Parathyroid adenoma (tissue), 2 donors: Measurements from ENCODE around the gene VAT1L.

Source experiments
- H2AFZ ChIP-seq: fragments of 300-600 bp; sonication (generic); one replicate; pipeline ENCODE4 v1.7.0; 2017; ENCODE audit warnings: antibody characterized with exemption, mild to moderate bottlenecking
- H3K27ac ChIP-seq: fragments of 300-600 bp; sonication (generic); one replicate; pipeline ENCODE4 v1.7.0; 2017
- H3K27me3 ChIP-seq: fragments of 300-600 bp; sonication (generic); one replicate; pipeline ENCODE4 v1.7.0; 2017; ENCODE audit warnings: low read length; ENCODE audit not compliant: control insufficient read depth, insufficient read depth
- H3K36me3 ChIP-seq: fragments of 300-600 bp; sonication (generic); one replicate; pipeline ENCODE4 v1.7.0; 2017; ENCODE audit warnings: low read length; ENCODE audit not compliant: control insufficient read depth, insufficient read depth
- H3K4me1 ChIP-seq: fragments of 300-600 bp; sonication (generic); one replicate; pipeline ENCODE4 v1.7.0; 2017; ENCODE audit warnings: control low read depth
- H3K4me2 ChIP-seq: fragments of 300-600 bp; sonication (generic); one replicate; pipeline ENCODE4 v1.7.0; 2017; ENCODE audit warnings: low read length
- H3K4me3 ChIP-seq: fragments of 300-600 bp; sonication (generic); one replicate; pipeline ENCODE4 v1.7.0; 2017; ENCODE audit warnings: low read depth, low read length
- H3K79me2 ChIP-seq: fragments of 300-600 bp; sonication (generic); one replicate; pipeline ENCODE4 v1.7.0; 2017; ENCODE audit warnings: control low read depth
- H3K9ac ChIP-seq: fragments of 300-600 bp; sonication (generic); one replicate; pipeline ENCODE4 v1.7.0; 2017; ENCODE audit warnings: mild to moderate bottlenecking
- H3K9me3 ChIP-seq: fragments of 300-600 bp; sonication (generic); one replicate; pipeline ENCODE4 v1.7.0; 2017; ENCODE audit warnings: low read length; ENCODE audit not compliant: control insufficient read depth
- TF ChIP-seq, protein P1 (sequence below): fragments of 300-600 bp; sonication (generic); IDR thresholded peaks from one replicate; pipeline ENCODE4 v1.7.0; 2017; ENCODE audit warnings: antibody characterized with exemption, mild to moderate bottlenecking
- donor health status: primary hyperparathyroidism.

The VAT1L gene

GRCh38 chr16:77955127-77955526 is 166.8 kb downstream of the VAT1L start:
- H3K9me3 ChIP-seq = no peaks in the 10 kb centered on the region
- H2AFZ ChIP-seq = no peak overlapping the region
- H3K36me3 ChIP-seq = no peaks in the 10 kb centered on the region
- H3K4me1 ChIP-seq = no peaks in the 10 kb centered on the region
- H3K9ac ChIP-seq = no peak overlapping the region
- H3K4me2 ChIP-seq = no peak overlapping the region
- H3K79me2 ChIP-seq = no peaks in the 10 kb centered on the region
- no peaks in the 10 kb centered on the region for H3K27me3 ChIP-seq
- TF ChIP-seq, protein P1, sequence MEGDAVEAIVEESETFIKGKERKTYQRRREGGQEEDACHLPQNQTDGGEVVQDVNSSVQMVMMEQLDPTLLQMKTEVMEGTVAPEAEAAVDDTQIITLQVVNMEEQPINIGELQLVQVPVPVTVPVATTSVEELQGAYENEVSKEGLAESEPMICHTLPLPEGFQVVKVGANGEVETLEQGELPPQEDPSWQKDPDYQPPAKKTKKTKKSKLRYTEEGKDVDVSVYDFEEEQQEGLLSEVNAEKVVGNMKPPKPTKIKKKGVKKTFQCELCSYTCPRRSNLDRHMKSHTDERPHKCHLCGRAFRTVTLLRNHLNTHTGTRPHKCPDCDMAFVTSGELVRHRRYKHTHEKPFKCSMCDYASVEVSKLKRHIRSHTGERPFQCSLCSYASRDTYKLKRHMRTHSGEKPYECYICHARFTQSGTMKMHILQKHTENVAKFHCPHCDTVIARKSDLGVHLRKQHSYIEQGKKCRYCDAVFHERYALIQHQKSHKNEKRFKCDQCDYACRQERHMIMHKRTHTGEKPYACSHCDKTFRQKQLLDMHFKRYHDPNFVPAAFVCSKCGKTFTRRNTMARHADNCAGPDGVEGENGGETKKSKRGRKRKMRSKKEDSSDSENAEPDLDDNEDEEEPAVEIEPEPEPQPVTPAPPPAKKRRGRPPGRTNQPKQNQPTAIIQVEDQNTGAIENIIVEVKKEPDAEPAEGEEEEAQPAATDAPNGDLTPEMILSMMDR = no peak
- H3K4me3 ChIP-seq = no peak overlapping the region
- H3K27ac ChIP-seq = no peak overlapping the region

DNA sequence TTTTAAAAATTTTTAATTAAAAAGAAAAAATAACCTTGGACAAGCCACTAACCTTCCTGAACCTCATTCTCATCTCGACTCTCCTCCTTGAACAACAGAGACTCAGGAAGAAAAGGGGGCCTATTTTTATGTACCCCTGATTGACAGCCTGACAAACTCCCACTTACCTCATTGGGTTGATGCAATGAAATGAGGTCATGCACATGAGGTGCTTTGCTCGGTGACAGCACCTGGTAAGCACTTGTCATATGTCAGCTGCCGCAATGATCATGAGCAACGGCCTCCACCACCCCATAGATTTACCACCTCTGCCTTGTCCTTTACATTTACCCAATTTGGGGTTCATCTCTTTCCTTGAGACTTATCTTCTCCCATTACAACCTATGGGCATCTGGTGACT is 167.9 kb downstream of the VAT1L start:
- no peaks in the 10 kb centered on the region for H3K9me3 ChIP-seq
- no peaks in the 10 kb centered on the region for H3K36me3 ChIP-seq
- no peaks in the 10 kb centered on the region for H3K4me1 ChIP-seq
- TF ChIP-seq, protein P1 = no peak
- H3K79me2 ChIP-seq = no peaks in the 10 kb centered on the region
- no peak overlapping the region for H3K27ac ChIP-seq
- H3K4me3 ChIP-seq = no peak overlapping the region
- no peak overlapping the region for H2AFZ ChIP-seq
- H3K27me3 ChIP-seq = no peaks in the 10 kb centered on the region
- no peak overlapping the region for H3K9ac ChIP-seq
- no peak overlapping the region for H3K4me2 ChIP-seq

DNA sequence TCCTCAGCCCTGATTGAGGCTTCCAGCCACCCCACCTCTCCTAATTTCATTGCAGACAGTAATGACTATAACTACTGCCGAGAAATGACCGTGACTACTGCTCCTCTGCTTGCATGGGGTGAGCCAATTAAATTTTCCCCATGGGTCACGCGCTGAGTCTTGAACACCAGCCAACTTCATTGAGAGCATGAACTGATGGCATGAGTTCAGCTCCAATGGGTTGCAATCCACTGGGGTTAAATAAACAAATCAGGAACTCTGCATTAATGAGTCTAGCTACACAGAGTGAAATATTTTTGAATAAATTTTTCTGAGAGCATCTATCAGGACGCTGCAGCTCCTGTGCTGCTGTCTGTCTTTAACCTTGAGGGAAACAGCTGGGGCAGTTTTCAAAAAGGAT is 172.4 kb downstream of the VAT1L start:
- TF ChIP-seq, protein P1 = no peak
- Histone ChIP-seq H3K4me2 (no peak overlapping the region), H2AFZ (no peak overlapping the region), H3K36me3 (no peaks in the 10 kb centered on the region), H3K4me1 (no peaks in the 10 kb centered on the region), H3K79me2 (no peaks in the 10 kb centered on the region), H3K27ac (no peak overlapping the region), H3K9me3 (no peaks in the 10 kb centered on the region), H3K9ac (no peak overlapping the region), H3K4me3 (no peak overlapping the region), H3K27me3 (no peaks in the 10 kb centered on the region)

GRCh38 chr16:77961814-77962213 is 173.4 kb downstream of the VAT1L start:
- no peaks in the 10 kb centered on the region for H3K36me3 ChIP-seq
- TF ChIP-seq, protein P1 = no peak
- no peak overlapping the region for H3K4me3 ChIP-seq
- no peaks in the 10 kb centered on the region for H3K9me3 ChIP-seq
- no peak overlapping the region for H2AFZ ChIP-seq
- no peaks in the 10 kb centered on the region for H3K4me1 ChIP-seq
- no peak overlapping the region for H3K4me2 ChIP-seq
- no peak overlapping the region for H3K9ac ChIP-seq
- no peaks in the 10 kb centered on the region for H3K79me2 ChIP-seq
- no peak overlapping the region for H3K27ac ChIP-seq
- H3K27me3 ChIP-seq = no peaks in the 10 kb centered on the region

DNA sequence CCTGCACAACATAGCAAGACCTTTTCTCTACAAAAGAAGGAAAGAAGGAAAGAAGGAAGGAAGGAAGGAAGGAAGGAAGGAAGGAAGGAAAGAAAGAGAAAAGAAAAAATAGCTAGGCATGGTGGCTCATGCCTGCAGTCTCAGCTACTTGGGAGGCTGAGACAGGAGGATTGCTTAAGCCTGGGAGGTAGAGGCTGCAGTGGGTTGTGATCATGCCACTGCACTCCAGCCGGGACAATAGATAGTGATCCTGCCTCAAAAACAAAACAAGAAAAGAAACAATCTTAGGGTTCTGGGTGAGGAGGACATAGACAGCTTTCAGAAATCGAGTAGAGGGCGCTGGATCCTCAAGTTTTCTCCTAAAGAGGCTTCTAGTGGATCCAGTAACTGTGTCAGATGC is 174.3 kb downstream of the VAT1L start:
- no peak overlapping the region for H3K4me3 ChIP-seq
- no peak overlapping the region for H3K9ac ChIP-seq
- H3K4me1 ChIP-seq = no peaks in the 10 kb centered on the region
- H3K27ac ChIP-seq = no peak overlapping the region
- no peaks in the 10 kb centered on the region for H3K9me3 ChIP-seq
- H3K4me2 ChIP-seq = no peak overlapping the region
- H3K36me3 ChIP-seq = no peaks in the 10 kb centered on the region
- H3K27me3 ChIP-seq = no peaks in the 10 kb centered on the region
- H2AFZ ChIP-seq = no peak overlapping the region
- TF ChIP-seq, protein P1 = no peak
- no peaks in the 10 kb centered on the region for H3K79me2 ChIP-seq
